ENCODE data around the gene ARTN. TPM values are rescaled to one million over a fixed set of nuclear protein-coding genes. Genes with fewer than 3 reads are reported as not detected.
A peak's percentile ranks its signal among the peaks of the same experiment; 100 is the strongest.

ARTN gene
- total RNA-seq, 1 donor = not detected

- DNase-seq (ENCODE audit: insufficient read length, low spot score, missing footprints) = peak; percentile 83
- Histone ChIP-seq H3K4me2 (ENCODE audit: insufficient read depth, low read length) (peak overlapping the region; percentile 90), H3K79me2 (ENCODE audit: insufficient read depth, low read length) (peaks cover 79% of the 10 kb centered on the region), H3K9me3 (ENCODE audit: low read depth, low read length) (no peaks in the 10 kb centered on the region), H3K27ac (ENCODE audit: low read depth, low read length) (no peak overlapping the region), H2AFZ (ENCODE audit: low read length) (no peak overlapping the region), H4K20me1 (ENCODE audit: insufficient read depth, low read length) (peaks cover 53% of the 10 kb centered on the region), H3K27me3 (ENCODE audit: insufficient read depth, low read length) (no peaks in the 10 kb centered on the region), H3K4me3 (ENCODE audit: insufficient read depth, low read length) (no peak overlapping the region), H3K4me1 (ENCODE audit: insufficient read depth, low read length) (peaks cover 44% of the 10 kb centered on the region), H3K36me3 (ENCODE audit: insufficient read depth, low read length) (peaks cover 31% of the 10 kb centered on the region)
- TF ChIP-seq CTCF (IDR thresholded peaks at IDR 0.05; ENCODE audit: extremely low read depth, low read depth, low read length) = no peak
These were observed 44.6 kb downstream of the ARTN start for GRCh38 chr1:43978264-43978550.

DNA sequence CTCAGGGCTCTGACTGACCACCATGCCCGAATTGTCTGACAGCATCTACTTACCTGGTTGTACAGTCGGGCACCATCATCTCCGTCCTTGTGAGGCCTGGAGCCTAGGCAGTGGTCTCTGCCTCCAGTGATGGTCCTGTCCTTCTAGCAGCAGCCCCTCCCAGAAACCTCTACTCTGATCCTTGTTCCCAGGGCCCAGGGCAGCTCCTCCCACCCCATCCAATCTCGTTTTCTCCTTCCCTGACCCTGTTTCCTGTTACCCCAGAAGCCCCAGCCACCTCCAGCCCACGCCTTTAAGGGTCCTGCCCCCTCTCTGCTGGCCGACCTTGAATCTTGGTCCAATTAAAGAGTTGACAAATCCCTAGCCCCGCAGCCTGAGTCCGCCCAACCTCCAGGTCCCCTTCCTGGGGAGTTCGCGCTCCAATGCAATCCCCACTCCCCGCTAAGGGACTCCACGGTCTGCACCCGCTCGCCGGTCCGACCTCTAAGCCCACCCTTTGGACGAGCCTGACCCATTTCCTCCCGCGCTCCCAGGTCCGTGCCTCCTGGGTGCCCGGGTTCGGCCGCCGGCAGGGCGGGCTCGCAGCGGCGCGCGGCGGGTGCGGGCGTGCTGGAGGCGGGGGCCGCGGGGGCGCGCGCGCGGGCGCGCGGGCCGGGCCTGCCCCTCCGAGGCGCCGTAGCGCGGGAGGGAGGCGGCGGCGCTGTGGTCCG is 45.1 kb downstream of the ARTN start, which contains the start of gene B4GALT2:
B4GALT2 (plus strand) TSS at position 660 of the 710 bp plus-strand sequence. CDS start 1,951 bp downstream, outside the sequence.
- Histone ChIP-seq H3K27ac (ENCODE audit: low read depth, low read length) (peak within 1 kb of the TSS; percentile 54), H3K27me3 (ENCODE audit: insufficient read depth, low read length) (no peaks in the 10 kb centered on the region), H3K79me2 (ENCODE audit: insufficient read depth, low read length) (peaks cover 82% of the 10 kb centered on the region), H3K4me2 (ENCODE audit: insufficient read depth, low read length) (peak within 1 kb of the TSS; percentile 90), H3K4me1 (ENCODE audit: insufficient read depth, low read length) (peaks cover 44% of the 10 kb centered on the region), H4K20me1 (ENCODE audit: insufficient read depth, low read length) (peaks cover 58% of the 10 kb centered on the region), H3K36me3 (ENCODE audit: insufficient read depth, low read length) (peaks cover 33% of the 10 kb centered on the region), H2AFZ (ENCODE audit: low read length) (peak within 1 kb of the TSS; percentile 75), H3K9me3 (ENCODE audit: low read depth, low read length) (no peaks in the 10 kb centered on the region), H3K4me3 (ENCODE audit: insufficient read depth, low read length) (peak within 1 kb of the TSS; percentile 78)
- DNase-seq (ENCODE audit: insufficient read length, low spot score, missing footprints) = peak; percentile 99
- no peak for TF ChIP-seq CTCF (IDR thresholded peaks at IDR 0.05; ENCODE audit: extremely low read depth, low read depth, low read length)

DNA sequence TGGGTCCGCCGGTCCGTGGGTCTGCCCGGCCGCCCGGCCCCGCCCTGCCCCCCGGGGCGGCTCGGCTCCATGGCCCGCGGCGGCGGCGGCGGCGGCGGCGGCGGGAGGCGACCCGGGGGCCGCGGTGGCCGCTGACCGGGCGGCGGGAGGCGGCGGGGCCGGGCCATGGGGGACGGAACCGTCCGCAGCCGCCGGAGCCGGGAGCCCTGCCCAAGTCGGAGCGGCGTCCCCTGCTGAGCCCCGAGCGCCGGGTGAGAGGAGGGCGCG is 45.6 kb downstream of the ARTN start:
- no peak for DNase-seq (ENCODE audit: insufficient read length, low spot score, missing footprints)
- Histone ChIP-seq H4K20me1 (ENCODE audit: insufficient read depth, low read length) (peaks cover 63% of the 10 kb centered on the region), H3K27ac (ENCODE audit: low read depth, low read length) (no peak overlapping the region), H2AFZ (ENCODE audit: low read length) (no peak overlapping the region), H3K9me3 (ENCODE audit: low read depth, low read length) (no peaks in the 10 kb centered on the region), H3K36me3 (ENCODE audit: insufficient read depth, low read length) (peaks cover 33% of the 10 kb centered on the region), H3K79me2 (ENCODE audit: insufficient read depth, low read length) (peaks cover 82% of the 10 kb centered on the region), H3K4me3 (ENCODE audit: insufficient read depth, low read length) (peak overlapping the region; percentile 73), H3K4me1 (ENCODE audit: insufficient read depth, low read length) (peaks cover 42% of the 10 kb centered on the region), H3K27me3 (ENCODE audit: insufficient read depth, low read length) (no peaks in the 10 kb centered on the region), H3K4me2 (ENCODE audit: insufficient read depth, low read length) (peak overlapping the region; percentile 88)
- no peak for TF ChIP-seq CTCF (IDR thresholded peaks at IDR 0.05; ENCODE audit: extremely low read depth, low read depth, low read length)

- Histone ChIP-seq H3K36me3 (ENCODE audit: insufficient read depth, low read length) (peaks cover 34% of the 10 kb centered on the region), H4K20me1 (ENCODE audit: insufficient read depth, low read length) (peaks cover 64% of the 10 kb centered on the region), H2AFZ (ENCODE audit: low read length) (no peak overlapping the region), H3K27ac (ENCODE audit: low read depth, low read length) (peak overlapping the region; percentile 54), H3K4me1 (ENCODE audit: insufficient read depth, low read length) (peaks cover 39% of the 10 kb centered on the region), H3K27me3 (ENCODE audit: insufficient read depth, low read length) (no peaks in the 10 kb centered on the region), H3K9me3 (ENCODE audit: low read depth, low read length) (no peaks in the 10 kb centered on the region), H3K79me2 (ENCODE audit: insufficient read depth, low read length) (peaks cover 82% of the 10 kb centered on the region), H3K4me2 (ENCODE audit: insufficient read depth, low read length) (peak overlapping the region; percentile 88), H3K4me3 (ENCODE audit: insufficient read depth, low read length) (peak overlapping the region; percentile 73)
- peak; percentile 99 for DNase-seq (ENCODE audit: insufficient read length, low spot score, missing footprints)
- no peak for TF ChIP-seq CTCF (IDR thresholded peaks at IDR 0.05; ENCODE audit: extremely low read depth, low read depth, low read length)
These were observed 46.1 kb downstream of the ARTN start for GRCh38 chr1:43979528-43980254.
